Measurements from ENCODE around the gene CNN3. TPM values are rescaled to one million over a fixed set of nuclear protein-coding genes. Genes with fewer than 3 reads are reported as not detected.
A peak's percentile ranks its signal among the peaks of the same experiment; 100 is the strongest.

Gene CNN3
- total RNA-seq, 2 donors from 2014 or later = 79.4 to 83.1 TPM

- TF ChIP-seq CTCF (IDR thresholded peaks at IDR 0.05) = no peak
- no peak for TF ChIP-seq POLR2A (IDR thresholded peaks at IDR 0.05)
- ATAC-seq (no peak), DNase-seq (no peak)
- Histone ChIP-seq H3K27ac (no peak overlapping the region), H3K27me3 (no peaks in the 10 kb centered on the region), H3K36me3 (replicated peaks in 1 of 2; ENCODE audit: insufficient read depth in 1 of 2, low read depth in 2 of 2) (no peaks in the 10 kb centered on the region), H3K4me1 (peaks cover 6% of the 10 kb centered on the region), H3K4me3 (no peak overlapping the region), H3K9me3 (no peaks in the 10 kb centered on the region)
- 76 to 77% methylated on average over 5 of the region's 5 CpGs for WGBS, 2 donors
- intact Hi-C loops (cut with DNase I) = no loop called here
These were observed 20.5 kb downstream of the CNN3 start for GRCh38 chr1:94906382-94906781.

GRCh38 chr1:94905207-94905606 lies 21.7 kb downstream of the CNN3 start:
- H3K27me3 ChIP-seq = no peaks in the 10 kb centered on the region
- TF ChIP-seq POLR2A (IDR thresholded peaks at IDR 0.05) (no peak), CTCF (IDR thresholded peaks at IDR 0.05) (no peak)
- H3K4me3 ChIP-seq = no peak overlapping the region
- ATAC-seq (no peak), DNase-seq (no peak)
- no peak overlapping the region for H3K27ac ChIP-seq
- H3K36me3 ChIP-seq (replicated peaks in 1 of 2; ENCODE audit: insufficient read depth in 1 of 2, low read depth in 2 of 2) = no peaks in the 10 kb centered on the region
- no peaks in the 10 kb centered on the region for H3K9me3 ChIP-seq
- WGBS, 2 donors = 87% methylated on average over 4 of the region's 4 CpGs
- peaks cover 6% of the 10 kb centered on the region for H3K4me1 ChIP-seq
- intact Hi-C loops (cut with DNase I) = no loop called here

- H3K36me3 ChIP-seq (replicated peaks in 1 of 2; ENCODE audit: insufficient read depth in 1 of 2, low read depth in 2 of 2) = no peaks in the 10 kb centered on the region
- ATAC-seq (no peak), DNase-seq (no peak)
- TF ChIP-seq POLR2A (IDR thresholded peaks at IDR 0.05) = no peak
- TF ChIP-seq CTCF (IDR thresholded peaks at IDR 0.05) = no peak
- H3K4me3 ChIP-seq = no peak overlapping the region
- H3K4me1 ChIP-seq = peaks cover 6% of the 10 kb centered on the region
- intact Hi-C loops (cut with DNase I) = no loop called here
- no peaks in the 10 kb centered on the region for H3K27me3 ChIP-seq
- H3K27ac ChIP-seq = no peak overlapping the region
- no peaks in the 10 kb centered on the region for H3K9me3 ChIP-seq
- WGBS, 2 donors = 90 to 92% methylated on average over 7 of the region's 7 CpGs
These were observed 23.5 kb downstream of the CNN3 start for GRCh38 chr1:94903280-94904009.

GRCh38 chr1:94901841-94902240 lies 25.1 kb downstream of the CNN3 start:
- Histone ChIP-seq H3K9me3 (no peaks in the 10 kb centered on the region), H3K27ac (no peak overlapping the region), H3K27me3 (no peaks in the 10 kb centered on the region), H3K4me1 (peaks cover 6% of the 10 kb centered on the region), H3K4me3 (no peak overlapping the region), H3K36me3 (replicated peaks in 1 of 2; ENCODE audit: insufficient read depth in 1 of 2, low read depth in 2 of 2) (peaks cover 0 to 2% of the 10 kb centered on the region in 2 donors)
- DNase-seq (no peak), ATAC-seq (no peak)
- WGBS, 2 donors = 79 to 82% methylated on average over 4 of the region's 4 CpGs
- intact Hi-C loops (cut with DNase I) = no loop called here
- TF ChIP-seq POLR2A (IDR thresholded peaks at IDR 0.05) = no peak
- TF ChIP-seq CTCF (IDR thresholded peaks at IDR 0.05) = no peak

GRCh38 chr1:94899756-94900155 lies 27.2 kb downstream of the CNN3 start:
- no peaks in the 10 kb centered on the region for H3K27me3 ChIP-seq
- TF ChIP-seq CTCF (IDR thresholded peaks at IDR 0.05) (no peak), POLR2A (IDR thresholded peaks at IDR 0.05) (no peak)
- no peak for ATAC-seq
- no peak for DNase-seq
- peaks cover 0 to 2% of the 10 kb centered on the region in 2 donors for H3K36me3 ChIP-seq (replicated peaks in 1 of 2; ENCODE audit: insufficient read depth in 1 of 2, low read depth in 2 of 2)
- peak overlapping the region in 2 of 4 donors; percentile 5 to 42 for H3K27ac ChIP-seq
- H3K4me1 ChIP-seq = no peaks in the 10 kb centered on the region
- WGBS, 2 donors = 46 to 53% methylated on average over 1 of the region's 1 CpG
- no peaks in the 10 kb centered on the region for H3K9me3 ChIP-seq
- H3K4me3 ChIP-seq = no peak overlapping the region
- intact Hi-C loops (cut with DNase I) = no loop called here

Data from body of pancreas (tissue), 4 donors.